IPS-18a (cell line): ENCODE results near the gene PPP2R5E.

Experiments used
- H3K27ac ChIP-seq: one replicate; pipeline ENCODE4 v1.5.1; 2013; ENCODE audit warnings: low read length
- H3K27me3 ChIP-seq: one replicate; pipeline ENCODE4 v1.6.1; 2013; ENCODE audit warnings: mild to moderate bottlenecking, low read length; ENCODE audit not compliant: control insufficient read depth, insufficient read depth
- H3K36me3 ChIP-seq: one replicate; pipeline ENCODE4 v1.6.1; 2013; ENCODE audit warnings: low read depth, low read length; ENCODE audit not compliant: control insufficient read depth
- H3K4me1 ChIP-seq: one replicate; pipeline ENCODE4 v1.6.1; 2013; ENCODE audit warnings: low read depth, low read length; ENCODE audit not compliant: control insufficient read depth
- H3K4me3 ChIP-seq: one replicate; pipeline ENCODE4 v1.5.1; 2013; ENCODE audit warnings: low read length
- H3K9ac ChIP-seq: one replicate; pipeline ENCODE4 v1.6.1; 2013; ENCODE audit warnings: mild to moderate bottlenecking, low read length, moderate library complexity
- H3K9me3 ChIP-seq: one replicate; pipeline ENCODE4 v1.6.1; 2013; ENCODE audit warnings: low read depth, low read length; ENCODE audit not compliant: control insufficient read depth

PPP2R5E gene

GRCh38 chr14:63515240-63515639 is 27.9 kb downstream of the PPP2R5E start:
- H3K4me1 ChIP-seq = peaks cover 4% of the 10 kb centered on the region

GRCh38 chr14:63513756-63514155 is 29.4 kb downstream of the PPP2R5E start:
- peaks cover 4% of the 10 kb centered on the region for H3K4me1 ChIP-seq
- no peaks in the 10 kb centered on the region for H3K36me3 ChIP-seq
- no peak overlapping the region for H3K27ac ChIP-seq
- no peak overlapping the region for H3K9ac ChIP-seq
- H3K4me3 ChIP-seq = no peak overlapping the region
- H3K27me3 ChIP-seq = no peaks in the 10 kb centered on the region
- H3K9me3 ChIP-seq = no peaks in the 10 kb centered on the region

More at GRCh38 chr14:63515240-63515639, 27.9 kb downstream of the PPP2R5E start:
- H3K27ac ChIP-seq = no peak overlapping the region
- no peaks in the 10 kb centered on the region for H3K36me3 ChIP-seq
- H3K9ac ChIP-seq = no peak overlapping the region
- no peak overlapping the region for H3K4me3 ChIP-seq
- H3K9me3 ChIP-seq = no peaks in the 10 kb centered on the region
- H3K27me3 ChIP-seq = no peaks in the 10 kb centered on the region

GRCh38 chr14:63512861-63513260 is 30.3 kb downstream of the PPP2R5E start:
- H3K9me3 ChIP-seq = no peaks in the 10 kb centered on the region
- H3K27me3 ChIP-seq = no peaks in the 10 kb centered on the region
- H3K36me3 ChIP-seq = no peaks in the 10 kb centered on the region
- H3K4me1 ChIP-seq = peaks cover 8% of the 10 kb centered on the region
- H3K27ac ChIP-seq = no peak overlapping the region
- H3K4me3 ChIP-seq = no peak overlapping the region
- H3K9ac ChIP-seq = no peak overlapping the region

- H3K9ac ChIP-seq = no peak overlapping the region
- H3K27ac ChIP-seq = no peak overlapping the region
- H3K4me3 ChIP-seq = no peak overlapping the region
- H3K9me3 ChIP-seq = no peaks in the 10 kb centered on the region
- peaks cover 8% of the 10 kb centered on the region for H3K4me1 ChIP-seq
- H3K36me3 ChIP-seq = no peaks in the 10 kb centered on the region
- H3K27me3 ChIP-seq = no peaks in the 10 kb centered on the region
These were observed 32.6 kb downstream of the PPP2R5E start for GRCh38 chr14:63510538-63510937.

- Histone ChIP-seq H3K9me3 (no peaks in the 10 kb centered on the region), H3K36me3 (no peaks in the 10 kb centered on the region), H3K4me1 (peaks cover 4% of the 10 kb centered on the region), H3K27ac (peak overlapping the region; percentile 35), H3K27me3 (no peaks in the 10 kb centered on the region), H3K4me3 (no peak overlapping the region), H3K9ac (peak overlapping the region; percentile 29)
These were observed 35.1 kb downstream of the PPP2R5E start for GRCh38 chr14:63508033-63508432.

GRCh38 chr14:63504648-63505047 is 38.5 kb downstream of the PPP2R5E start:
- Histone ChIP-seq H3K27me3 (no peaks in the 10 kb centered on the region), H3K9me3 (no peaks in the 10 kb centered on the region), H3K4me3 (no peak overlapping the region), H3K27ac (no peak overlapping the region), H3K4me1 (peaks cover 4% of the 10 kb centered on the region), H3K9ac (no peak overlapping the region), H3K36me3 (no peaks in the 10 kb centered on the region)

- H3K9me3 ChIP-seq = no peaks in the 10 kb centered on the region
- H3K4me3 ChIP-seq = no peak overlapping the region
- no peaks in the 10 kb centered on the region for H3K4me1 ChIP-seq
- H3K36me3 ChIP-seq = no peaks in the 10 kb centered on the region
- no peak overlapping the region for H3K27ac ChIP-seq
- H3K9ac ChIP-seq = no peak overlapping the region
- no peaks in the 10 kb centered on the region for H3K27me3 ChIP-seq
These were observed 41.7 kb downstream of the PPP2R5E start for GRCh38 chr14:63501429-63501828.

GRCh38 chr14:63499701-63500250 is 43.4 kb downstream of the PPP2R5E start:
- Histone ChIP-seq H3K4me1 (no peaks in the 10 kb centered on the region), H3K27me3 (no peaks in the 10 kb centered on the region), H3K9ac (no peak overlapping the region), H3K27ac (no peak overlapping the region), H3K36me3 (no peaks in the 10 kb centered on the region), H3K4me3 (no peak overlapping the region), H3K9me3 (no peaks in the 10 kb centered on the region)

GRCh38 chr14:63496837-63497400 is 46.3 kb downstream of the PPP2R5E start:
- no peak overlapping the region for H3K27ac ChIP-seq
- no peak overlapping the region for H3K9ac ChIP-seq
- no peak overlapping the region for H3K4me3 ChIP-seq
- H3K27me3 ChIP-seq = no peaks in the 10 kb centered on the region
- H3K36me3 ChIP-seq = no peaks in the 10 kb centered on the region
- H3K4me1 ChIP-seq = peaks cover 6% of the 10 kb centered on the region
- H3K9me3 ChIP-seq = no peaks in the 10 kb centered on the region

- no peaks in the 10 kb centered on the region for H3K27me3 ChIP-seq
- no peak overlapping the region for H3K4me3 ChIP-seq
- H3K36me3 ChIP-seq = no peaks in the 10 kb centered on the region
- H3K9me3 ChIP-seq = no peaks in the 10 kb centered on the region
- peaks cover 6% of the 10 kb centered on the region for H3K4me1 ChIP-seq
- no peak overlapping the region for H3K9ac ChIP-seq
- H3K27ac ChIP-seq = no peak overlapping the region
These were observed 49.9 kb downstream of the PPP2R5E start for GRCh38 chr14:63493246-63493645.

- Histone ChIP-seq H3K27me3 (no peaks in the 10 kb centered on the region), H3K27ac (no peak overlapping the region)
These were observed 50.8 kb downstream of the PPP2R5E start for GRCh38 chr14:63492391-63492790.

GRCh38 chr14:63487724-63488123 is 55.5 kb downstream of the PPP2R5E start:
- Histone ChIP-seq H3K36me3 (no peaks in the 10 kb centered on the region), H3K9me3 (no peaks in the 10 kb centered on the region), H3K9ac (no peak overlapping the region), H3K4me1 (peaks cover 9% of the 10 kb centered on the region), H3K4me3 (no peak overlapping the region), H3K27ac (no peak overlapping the region), H3K27me3 (no peaks in the 10 kb centered on the region)

More at GRCh38 chr14:63492391-63492790, 50.8 kb downstream of the PPP2R5E start:
- Histone ChIP-seq H3K9me3 (no peaks in the 10 kb centered on the region), H3K9ac (no peak overlapping the region), H3K4me1 (peaks cover 6% of the 10 kb centered on the region), H3K36me3 (no peaks in the 10 kb centered on the region), H3K4me3 (no peak overlapping the region)
